ENCODE data around the gene THADA.
"Not testable (repeated sequence)": the region's sequence is repeated elsewhere in the genome, so short reads cannot be mapped to it uniquely, and the experiment has no call there.

Gene THADA, protein sequence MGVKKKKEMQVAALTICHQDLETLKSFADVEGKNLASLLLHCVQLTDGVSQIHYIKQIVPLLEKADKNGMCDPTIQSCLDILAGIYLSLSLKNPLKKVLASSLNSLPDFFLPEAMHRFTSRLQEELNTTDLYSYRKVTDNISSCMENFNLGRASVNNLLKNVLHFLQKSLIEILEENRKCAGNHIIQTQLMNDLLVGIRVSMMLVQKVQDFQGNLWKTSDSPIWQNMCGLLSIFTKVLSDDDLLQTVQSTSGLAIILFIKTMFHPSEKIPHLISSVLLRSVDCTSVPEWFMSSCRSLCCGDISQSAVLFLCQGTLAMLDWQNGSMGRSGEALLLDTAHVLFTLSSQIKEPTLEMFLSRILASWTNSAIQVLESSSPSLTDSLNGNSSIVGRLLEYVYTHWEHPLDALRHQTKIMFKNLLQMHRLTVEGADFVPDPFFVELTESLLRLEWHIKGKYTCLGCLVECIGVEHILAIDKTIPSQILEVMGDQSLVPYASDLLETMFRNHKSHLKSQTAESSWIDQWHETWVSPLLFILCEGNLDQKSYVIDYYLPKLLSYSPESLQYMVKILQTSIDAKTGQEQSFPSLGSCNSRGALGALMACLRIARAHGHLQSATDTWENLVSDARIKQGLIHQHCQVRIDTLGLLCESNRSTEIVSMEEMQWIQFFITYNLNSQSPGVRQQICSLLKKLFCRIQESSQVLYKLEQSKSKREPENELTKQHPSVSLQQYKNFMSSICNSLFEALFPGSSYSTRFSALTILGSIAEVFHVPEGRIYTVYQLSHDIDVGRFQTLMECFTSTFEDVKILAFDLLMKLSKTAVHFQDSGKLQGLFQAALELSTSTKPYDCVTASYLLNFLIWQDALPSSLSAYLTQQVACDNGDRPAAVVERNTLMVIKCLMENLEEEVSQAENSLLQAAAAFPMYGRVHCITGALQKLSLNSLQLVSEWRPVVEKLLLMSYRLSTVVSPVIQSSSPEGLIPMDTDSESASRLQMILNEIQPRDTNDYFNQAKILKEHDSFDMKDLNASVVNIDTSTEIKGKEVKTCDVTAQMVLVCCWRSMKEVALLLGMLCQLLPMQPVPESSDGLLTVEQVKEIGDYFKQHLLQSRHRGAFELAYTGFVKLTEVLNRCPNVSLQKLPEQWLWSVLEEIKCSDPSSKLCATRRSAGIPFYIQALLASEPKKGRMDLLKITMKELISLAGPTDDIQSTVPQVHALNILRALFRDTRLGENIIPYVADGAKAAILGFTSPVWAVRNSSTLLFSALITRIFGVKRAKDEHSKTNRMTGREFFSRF (N-terminal part only)
- 91.0 to 116 reads per million in 2 donors for total RNA-seq

- DNase-seq: peak; percentile 79 to 99 (median 93)
Measured at GRCh38 chr2:43595603-43596412, at the start of gene THADA. Gene THADA, minus strand, starts transcription at chr2:43596038. Its CDS starts 3,646 bp downstream, at chr2:43592392.

- DNase-seq: no peak
Measured at GRCh38 chr2:43643680-43644079, 47.8 kb upstream of the THADA start.

GRCh38 chr2:43642363-43642762 lies 46.5 kb upstream of the THADA start:
- DNase-seq: no peak

GRCh38 chr2:43637030-43637803 lies 41.4 kb upstream of the THADA start, which contains the start of gene PLEKHH2:
Gene PLEKHH2, plus strand, starts transcription at chr2:43637260. Its CDS starts 7,414 bp downstream, at chr2:43644674.
- peak; percentile 64 to 92 (median 81) for DNase-seq

DNA sequence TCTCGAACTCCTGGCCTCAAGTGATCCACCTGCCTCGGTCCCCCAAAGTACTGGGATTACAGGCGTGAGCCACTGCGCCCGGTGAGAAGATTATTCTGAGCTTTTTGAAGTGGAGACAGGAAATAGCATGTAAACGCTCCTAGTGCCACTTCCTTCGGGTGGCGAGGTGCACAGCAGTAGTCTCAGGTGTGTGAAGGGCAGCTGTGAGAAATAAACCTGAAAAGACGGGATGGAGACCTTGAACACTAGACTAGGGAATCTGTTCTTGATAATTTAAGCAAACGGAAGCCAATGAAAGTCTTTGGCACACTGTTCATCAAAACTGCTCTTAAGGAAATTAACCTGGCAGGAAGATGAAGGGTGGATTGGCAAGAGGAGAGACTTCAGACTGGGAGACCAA lies 40.8 kb upstream of the THADA start:
- peak in 1 of 5 experiments; percentile 71 for DNase-seq

- not testable (repeated sequence) for DNase-seq
Measured at GRCh38 chr2:43636153-43636552, 40.3 kb upstream of the THADA start.

GRCh38 chr2:43634604-43635306 lies 38.9 kb upstream of the THADA start:
- DNase-seq: no peak

- DNase-seq: no peak
Measured at GRCh38 chr2:43631618-43632317, 35.9 kb upstream of the THADA start.

GRCh38 chr2:43622931-43623451 lies 27.2 kb upstream of the THADA start:
- DNase-seq: no peak

GRCh38 chr2:43619511-43619910 lies 23.7 kb upstream of the THADA start:
- DNase-seq: no peak

DNA sequence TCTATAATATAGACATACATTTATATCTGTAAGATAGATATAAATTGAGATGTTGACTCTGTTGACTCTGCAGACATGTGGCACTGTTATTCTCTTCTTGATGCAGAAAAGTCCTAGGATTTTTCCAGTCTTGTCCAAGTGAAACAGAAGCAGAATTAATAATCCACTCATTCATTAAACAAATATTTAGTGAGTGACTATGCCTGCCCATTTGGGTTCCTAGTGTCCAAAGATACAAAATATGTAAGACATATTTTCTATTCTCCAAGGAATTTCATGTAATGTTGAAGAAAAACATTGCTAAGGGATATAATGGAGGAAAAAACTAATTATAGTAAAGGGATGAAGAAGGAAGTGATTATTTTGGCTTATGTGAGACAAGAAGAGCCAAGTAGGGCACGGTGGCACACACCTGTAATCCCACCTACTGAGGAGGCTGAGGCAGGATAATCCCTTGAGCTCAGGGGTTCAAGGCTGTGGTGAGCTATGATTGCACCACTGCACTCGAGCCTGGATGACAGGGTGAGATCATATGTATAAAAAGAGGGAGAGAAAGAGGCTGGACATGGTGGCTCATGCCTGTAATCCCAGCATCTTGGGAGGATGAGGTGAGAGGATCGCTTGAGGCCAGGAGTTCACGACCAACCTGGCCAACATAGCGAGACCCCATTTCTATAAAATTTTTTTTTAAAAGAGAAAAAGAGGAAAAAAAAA lies 21.3 kb upstream of the THADA start:
- no peak for DNase-seq

DNA sequence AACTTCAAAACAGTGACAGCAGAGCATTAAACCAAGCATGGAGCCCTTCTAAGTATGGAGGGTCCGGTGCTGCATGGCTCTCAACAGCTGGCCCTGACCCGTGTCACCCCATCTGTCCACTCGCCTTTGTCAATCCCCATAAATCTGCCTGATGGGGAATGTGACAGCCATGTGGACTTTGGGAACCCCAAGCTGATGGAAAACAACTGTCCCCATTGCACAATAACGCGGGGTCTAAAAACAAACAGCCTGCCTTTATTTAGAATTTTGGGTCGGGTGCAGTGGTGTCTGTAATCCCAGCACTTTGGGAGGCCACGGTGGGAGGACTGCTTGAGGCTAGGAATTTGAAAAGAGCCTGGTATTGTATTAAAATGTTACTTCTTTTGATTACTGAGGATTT lies 17.1 kb upstream of the THADA start:
- no peak for DNase-seq

DNA sequence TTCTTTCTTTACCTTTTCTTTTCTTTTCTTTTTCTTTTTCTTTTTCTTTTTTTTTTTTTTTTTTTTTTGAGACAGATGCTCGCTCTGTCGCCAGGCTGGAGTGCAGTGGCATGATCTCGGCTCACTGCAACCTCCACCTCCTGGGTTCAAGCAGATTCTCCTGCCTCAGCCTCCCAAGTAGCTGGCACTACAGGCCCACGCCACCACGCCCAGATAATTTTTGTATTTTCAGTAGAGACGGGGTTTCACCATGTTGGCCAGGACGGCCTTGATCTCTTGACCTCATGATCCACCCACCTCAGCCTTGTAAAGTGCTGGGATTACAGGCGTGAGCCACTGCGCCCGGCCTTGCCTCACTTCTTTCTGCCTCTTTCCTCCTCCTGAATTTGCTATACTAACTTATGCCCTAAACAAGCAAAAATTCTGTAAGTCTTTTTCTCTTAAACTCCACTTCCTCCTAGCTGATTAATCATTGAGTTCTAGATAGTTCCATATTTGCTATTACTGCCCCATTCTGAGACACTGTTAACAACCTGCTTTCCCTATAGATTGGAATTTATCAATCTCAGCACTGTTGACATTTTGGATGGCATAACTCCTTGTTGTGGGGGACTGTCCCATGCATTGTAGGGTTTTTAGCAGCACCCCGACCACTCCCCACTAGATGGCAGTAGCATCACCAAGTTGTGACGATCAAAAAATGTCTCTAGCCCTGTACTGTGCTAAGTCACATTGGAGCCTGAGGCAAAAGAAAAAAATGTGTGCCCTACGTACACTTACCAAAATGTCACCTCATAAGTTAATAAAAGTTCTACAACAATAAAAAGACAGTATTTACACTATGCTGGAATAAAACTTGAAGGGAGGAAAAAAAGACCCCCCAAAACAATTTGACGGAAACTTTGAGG lies 16.4 kb upstream of the THADA start:
- DNase-seq: peak in 4 of 5 experiments; percentile 29 to 85 (median 54)

DNA sequence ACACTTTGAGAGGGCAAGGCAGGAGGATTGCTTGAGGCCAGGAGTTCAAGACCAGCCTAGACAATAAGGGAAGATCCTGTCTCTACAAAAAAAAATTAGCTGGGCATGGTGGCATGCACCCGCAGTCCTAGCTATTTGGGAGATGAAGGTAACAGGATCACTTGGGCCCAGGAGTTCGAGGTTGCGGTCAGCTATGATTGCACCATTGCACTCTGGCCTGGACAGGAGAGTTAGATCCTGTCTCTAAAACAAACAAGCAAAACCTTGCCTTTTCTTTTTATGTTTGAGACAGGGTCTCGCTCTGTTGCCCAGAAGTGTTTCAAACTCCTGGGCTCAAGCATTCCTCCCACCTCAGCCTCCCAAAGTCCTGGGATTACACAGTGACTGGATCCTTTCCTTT lies 14.5 kb upstream of the THADA start:
- no peak for DNase-seq

GRCh38 chr2:43609290-43609918 lies 13.6 kb upstream of the THADA start:
- peak in 2 of 5 experiments; percentile 14 to 66 for DNase-seq

GRCh38 chr2:43605851-43606250 lies 10.0 kb upstream of the THADA start:
- no peak for DNase-seq

Data from T-helper 2 cell (primary cell).